CD4-positive, alpha-beta memory T cell (primary cell): ENCODE data around the gene C2CD5. TPM values are rescaled to one million over a fixed set of nuclear protein-coding genes. Genes with fewer than 3 reads are reported as not detected.

ENCODE experiments used
- CTCF ChIA-PET: fragments of 350-600 bp; sonication (Branson Sonifier 250); formaldehyde crosslinking; loops from one replicate; lab custom pipeline; 2021; ENCODE audit warnings: inconsistent platforms; ENCODE audit not compliant: partially characterized antibody; lab: Charles Lee
- POLR2A ChIA-PET: fragments of 350-600 bp; sonication (Branson Sonifier 250); formaldehyde crosslinking; loops from one replicate; lab custom pipeline; 2021; ENCODE audit not compliant: partially characterized antibody; lab: Charles Lee
- DNase-seq, 5 donors: peaks; one replicate each; pipeline versions ENCODE4 v3.0.0 to v3.0.0-alpha.2; 2020 to 2022; ENCODE audit warnings: mixed read lengths in 1 of 5
- H3K27ac ChIP-seq: one replicate; pipeline ENCODE4 v1.7.0; 2013; ENCODE audit warnings: low read depth, low read length
- H3K27me3 ChIP-seq: 2 replicates; pipeline ENCODE4 v1.7.0; 2013; ENCODE audit warnings: mild to moderate bottlenecking, low read length, moderate library complexity; ENCODE audit not compliant: insufficient read depth
- H3K36me3 ChIP-seq: 2 replicates; pipeline ENCODE4 v1.7.0; 2013; ENCODE audit warnings: mild to moderate bottlenecking, low read length, moderate library complexity; ENCODE audit not compliant: insufficient read depth
- H3K4me1 ChIP-seq: 2 replicates; pipeline ENCODE4 v1.7.0; 2013; ENCODE audit warnings: mild to moderate bottlenecking, low read length, moderate library complexity; ENCODE audit not compliant: insufficient read depth
- H3K4me3 ChIP-seq, 2 donors: one replicate each; pipeline ENCODE4 v1.7.0; 2013; ENCODE audit warnings: low read length in 2 of 2, mild to moderate bottlenecking in 1 of 2
- H3K9me3 ChIP-seq, 2 donors: one replicate each; pipeline ENCODE4 v1.7.0; 2013; ENCODE audit warnings: low read length in 2 of 2, control low read depth in 1 of 2; ENCODE audit not compliant: control insufficient read depth in 1 of 2
- H3K27ac Mint-ChIP-seq, 7 donors: one replicate each; pipeline ENCODE4 v1.8.0; 2020 to 2021; ENCODE audit warnings: mixed read lengths in 7 of 7, mild to moderate bottlenecking in 6 of 7, inconsistent platforms in 3 of 7, moderate library complexity in 3 of 7
- H3K27me3 Mint-ChIP-seq, 2 donors: one replicate each; pipeline ENCODE4 v1.8.0; 2020 to 2021; ENCODE audit warnings: mixed read lengths in 2 of 2
- H3K36me3 Mint-ChIP-seq, 2 donors: one replicate each; pipeline ENCODE4 v1.8.0; 2020 to 2021; ENCODE audit warnings: mixed read lengths in 2 of 2, inconsistent platforms in 1 of 2, mild to moderate bottlenecking in 1 of 2
- H3K4me1 Mint-ChIP-seq, 4 donors: one replicate each; pipeline ENCODE4 v1.8.0; 2020 to 2021; ENCODE audit warnings: mixed read lengths in 4 of 4, mild to moderate bottlenecking in 1 of 4
- H3K4me3 Mint-ChIP-seq, 8 donors: one replicate each; pipeline ENCODE4 v1.8.0; 2020 to 2021; ENCODE audit warnings: mixed read lengths in 8 of 8, mild to moderate bottlenecking in 7 of 8, moderate library complexity in 6 of 8, inconsistent platforms in 3 of 8
- H3K9me3 Mint-ChIP-seq, 8 donors: one replicate each; pipeline ENCODE4 v1.8.0; 2020 to 2021; ENCODE audit warnings: mixed read lengths in 8 of 8, mild to moderate bottlenecking in 5 of 8, inconsistent platforms in 3 of 8, moderate library complexity in 1 of 8
- intact Hi-C: fragments of 100-400 bp; cut with micrococcal nuclease; formaldehyde crosslinking; loops from one replicate; pipeline ENCODE4 v1.15.1; 2023
- polyA plus RNA-seq, 2 donors: library from polyadenylated mRNA; unstranded; fragments of 300-500 nt; fragmentation: Illumina TruSeq; gene quantifications; one replicate each; pipeline ENCODE4 v1.2.3, GENCODE V29; 2021
- total RNA-seq, 2 experiments: library from RNA; stranded (reverse); gene quantifications; one replicate each; pipeline ENCODE4 v1.2.3, GENCODE V29; 2021

The C2CD5 gene
- total and polyA plus RNA-seq, 4 experiments from 2014 or later = 12.8 to 59.8 (median 41.4) TPM

DNA sequence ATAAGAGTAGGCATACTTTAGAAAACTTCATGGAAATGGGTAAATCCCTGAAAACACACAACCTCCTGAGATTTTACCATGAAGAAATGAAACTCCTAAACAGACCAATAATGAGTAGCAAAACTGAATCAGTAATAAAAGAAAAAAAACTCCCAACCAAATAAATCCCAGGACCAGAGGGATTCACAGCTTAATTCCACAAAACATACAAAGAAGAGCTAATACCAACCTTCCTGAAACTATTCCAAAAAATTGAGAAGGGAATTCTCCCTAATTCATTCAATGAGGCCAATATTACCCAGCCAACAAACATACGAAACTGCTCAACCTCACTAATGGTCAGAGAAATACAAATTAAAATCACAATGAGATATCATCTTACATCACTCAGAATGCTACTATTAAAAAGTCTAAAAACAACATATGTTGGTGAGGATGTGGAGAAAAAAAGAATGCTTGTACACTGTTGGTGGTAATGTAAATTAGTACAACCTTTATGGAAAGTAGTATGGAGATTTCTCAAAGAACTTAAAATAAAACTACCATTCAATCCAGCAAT is 112.6 kb downstream of the C2CD5 start:
- Histone ChIP-seq H3K4me1 (peaks cover 7% of the 10 kb centered on the region), H3K4me3 (no peak overlapping the region), H3K27ac (peak overlapping the region; percentile 31), H3K27me3 (no peaks in the 10 kb centered on the region), H3K36me3 (no peaks in the 10 kb centered on the region), H3K9me3 (no peaks in the 10 kb centered on the region)
- intact Hi-C loops = no loop called here
- ChIA-PET CTCF (no interaction called here), POLR2A (interaction anchor here (0.7 kb wide), 1 partner anchor 386 kb away, joined by 3 read pairs; the partner anchor contains the start of gene CMAS)
- no peaks in the 10 kb centered on the region for H3K27me3 Mint-ChIP-seq
- peaks cover 5 to 14% (median 8%) of the 10 kb centered on the region in 4 donors for H3K4me1 Mint-ChIP-seq
- peak overlapping the region in 7 of 8 donors; percentile 43 to 76 (median 60) for H3K4me3 Mint-ChIP-seq
- DNase-seq = no peak
- no peaks in the 10 kb centered on the region for H3K9me3 Mint-ChIP-seq
- H3K36me3 Mint-ChIP-seq = no peaks in the 10 kb centered on the region
- H3K27ac Mint-ChIP-seq = peak overlapping the region in 6 of 7 donors; percentile 70 to 94 (median 79)

DNA sequence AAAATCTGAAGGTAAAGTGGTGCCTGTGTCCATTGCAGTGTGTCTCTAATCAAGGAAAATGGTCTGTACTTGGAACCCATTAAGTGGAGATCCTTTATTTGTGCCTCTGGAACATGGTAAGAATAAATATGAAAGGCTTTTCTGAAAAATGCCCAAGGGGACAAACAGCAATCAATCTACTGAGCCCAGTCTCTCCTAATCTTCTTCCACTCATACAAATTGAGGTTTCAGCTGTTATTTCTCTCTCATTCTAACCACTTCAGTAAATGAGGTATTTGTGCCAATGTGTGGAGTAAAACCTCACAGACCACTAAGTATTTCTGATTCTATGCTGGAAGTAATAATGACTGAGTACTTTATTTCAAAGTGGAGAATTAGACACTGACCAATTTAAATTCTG is 127.5 kb downstream of the C2CD5 start:
- peaks cover 13 to 27% (median 22%) of the 10 kb centered on the region in 4 donors for H3K4me1 Mint-ChIP-seq
- intact Hi-C loops = no loop called here
- no peak for DNase-seq
- ChIA-PET POLR2A (interaction anchor here (1.0 kb wide), 2 partner anchors 10 to 82 kb away, joined by 3 to 4 read pairs; no protein-coding TSS in a partner anchor), CTCF (no interaction called here)
- H3K36me3 ChIP-seq = no peaks in the 10 kb centered on the region
- no peaks in the 10 kb centered on the region for H3K27me3 Mint-ChIP-seq
- peaks cover 47% of the 10 kb centered on the region for H3K4me1 ChIP-seq
- no peaks in the 10 kb centered on the region for H3K9me3 ChIP-seq
- H3K36me3 Mint-ChIP-seq = no peaks in the 10 kb centered on the region
- H3K4me3 Mint-ChIP-seq = peak overlapping the region in 7 of 8 donors; percentile 6 to 65 (median 30)
- H3K9me3 Mint-ChIP-seq = no peaks in the 10 kb centered on the region
- H3K27me3 ChIP-seq = no peaks in the 10 kb centered on the region
- H3K27ac ChIP-seq = no peak overlapping the region
- no peak overlapping the region for H3K4me3 ChIP-seq
- peak overlapping the region in 5 of 7 donors; percentile 6 to 36 (median 24) for H3K27ac Mint-ChIP-seq

DNA sequence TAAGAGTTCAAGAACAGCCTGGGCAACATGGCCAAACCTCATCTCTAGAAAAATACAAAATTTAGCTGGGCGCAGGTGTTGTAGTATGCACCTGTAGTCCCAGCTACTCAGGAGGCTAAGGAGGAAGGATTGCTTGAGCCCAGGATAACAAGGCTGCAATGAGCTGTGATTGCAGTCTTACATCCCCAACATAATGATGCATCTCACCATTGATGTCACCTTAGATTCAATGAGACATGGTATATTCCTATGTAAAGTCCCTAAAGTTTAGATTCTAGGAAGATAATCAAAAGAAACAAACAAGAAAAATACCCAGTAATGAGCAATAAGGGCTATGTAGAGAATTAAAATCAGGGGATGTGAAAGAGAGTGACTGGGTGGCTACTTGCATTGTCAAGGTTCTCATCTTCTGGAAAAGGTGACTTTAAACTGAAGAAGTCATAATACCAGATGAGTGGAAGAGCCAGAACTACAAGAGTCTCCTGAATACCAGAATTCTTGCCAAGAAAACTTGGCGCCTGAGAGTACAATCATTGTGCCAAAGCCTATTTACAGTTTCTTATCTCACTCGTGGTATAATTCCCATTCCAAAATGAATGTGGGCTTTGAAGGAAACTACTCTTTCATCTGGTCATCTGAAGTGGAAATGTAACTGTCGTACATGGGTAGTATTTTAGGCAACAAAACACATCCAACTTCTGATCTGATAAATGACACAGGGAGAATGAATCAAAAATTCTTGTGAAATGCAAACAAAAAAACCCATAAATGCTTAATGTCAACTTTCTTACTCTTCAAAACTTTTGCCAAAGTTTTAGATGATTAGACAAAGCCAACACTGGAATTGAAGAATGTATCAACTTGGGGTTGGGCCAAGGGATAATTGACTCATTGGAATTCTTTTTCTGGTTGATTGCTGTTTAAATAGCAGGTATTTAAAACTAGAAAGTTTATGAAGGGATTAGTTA is 128.7 kb downstream of the C2CD5 start:
- Mint-ChIP-seq H3K36me3 (no peaks in the 10 kb centered on the region), H3K9me3 (no peaks in the 10 kb centered on the region), H3K4me3 (peak overlapping the region in 4 of 8 donors; percentile 18 to 68 (median 32)), H3K4me1 (peaks cover 17 to 37% (median 28%) of the 10 kb centered on the region in 4 donors), H3K27ac (peak overlapping the region in 6 of 7 donors; percentile 12 to 82 (median 58)), H3K27me3 (no peaks in the 10 kb centered on the region)
- no peaks in the 10 kb centered on the region for H3K9me3 ChIP-seq
- no peaks in the 10 kb centered on the region for H3K36me3 ChIP-seq
- no peak overlapping the region for H3K4me3 ChIP-seq
- peaks cover 53% of the 10 kb centered on the region for H3K4me1 ChIP-seq
- POLR2A ChIA-PET = interaction anchor here (1.0 to 1.7 kb wide), 3 partner anchors 9 to 82 kb away, joined by 3 to 8 read pairs (median 3); no protein-coding TSS in a partner anchor
- no peak for DNase-seq
- no peaks in the 10 kb centered on the region for H3K27me3 ChIP-seq
- intact Hi-C loops = no loop called here
- CTCF ChIA-PET = interaction anchor here (1.1 kb wide), 1 partner anchor 333 kb away, joined by 3 read pairs; no protein-coding TSS in a partner anchor
- H3K27ac ChIP-seq = peak overlapping the region; percentile 31

DNA sequence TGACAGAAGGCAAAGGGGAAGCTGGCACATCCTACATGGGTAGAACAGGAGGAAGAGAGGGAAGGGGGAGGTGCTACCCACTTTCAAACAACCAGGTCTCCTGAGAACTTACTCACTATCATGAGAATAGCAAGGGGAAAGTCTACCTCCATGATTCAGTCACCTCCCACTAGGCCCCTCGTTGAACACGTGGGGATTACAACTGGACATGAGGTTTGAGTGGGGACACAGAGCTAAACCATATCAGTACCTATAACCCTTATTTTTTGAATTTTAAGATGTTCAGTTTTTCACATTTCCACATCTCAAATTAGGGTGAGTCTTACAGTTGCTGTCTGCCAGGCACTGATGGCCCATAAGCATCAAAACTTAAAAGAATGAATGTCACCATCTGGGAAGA is 129.6 kb downstream of the C2CD5 start:
- Mint-ChIP-seq H3K27me3 (no peaks in the 10 kb centered on the region), H3K36me3 (no peaks in the 10 kb centered on the region), H3K27ac (peak overlapping the region in 4 of 7 donors; percentile 6 to 82 (median 64)), H3K4me1 (peaks cover 19 to 44% (median 34%) of the 10 kb centered on the region in 4 donors), H3K4me3 (peak overlapping the region in 6 of 8 donors; percentile 17 to 68 (median 30)), H3K9me3 (no peaks in the 10 kb centered on the region)
- H3K4me1 ChIP-seq = peaks cover 56% of the 10 kb centered on the region
- DNase-seq = no peak
- CTCF ChIA-PET = interaction anchor here (1.1 kb wide), 1 partner anchor 332 kb away, joined by 3 read pairs; no protein-coding TSS in a partner anchor
- intact Hi-C loops = no loop called here
- H3K9me3 ChIP-seq = no peaks in the 10 kb centered on the region
- POLR2A ChIA-PET = interaction anchor here (1.2 to 1.7 kb wide), 2 partner anchors 19 to 81 kb away, joined by 3 to 8 read pairs; no protein-coding TSS in a partner anchor
- H3K27me3 ChIP-seq = no peaks in the 10 kb centered on the region
- H3K27ac ChIP-seq = peak overlapping the region; percentile 31
- no peak overlapping the region for H3K4me3 ChIP-seq
- no peaks in the 10 kb centered on the region for H3K36me3 ChIP-seq

DNA sequence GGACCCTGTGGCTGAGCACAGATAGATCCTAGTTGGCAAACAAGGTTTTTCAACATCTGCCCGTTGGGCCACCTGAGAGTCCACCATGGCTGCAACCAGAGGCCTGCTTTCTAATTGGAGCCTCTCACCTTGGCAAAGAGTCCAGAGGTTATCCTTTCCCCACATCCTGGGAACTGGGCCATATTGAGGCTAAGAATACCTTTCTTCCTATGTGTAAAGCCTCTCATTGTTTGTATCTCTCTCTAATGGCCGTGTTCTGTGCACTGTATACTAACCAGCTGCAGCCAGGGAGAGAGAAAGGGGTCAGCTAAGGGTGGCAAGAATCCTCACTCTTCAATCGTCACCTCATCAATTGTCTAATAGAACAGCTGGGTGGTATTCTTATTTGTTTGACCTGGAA is 130.8 kb downstream of the C2CD5 start:
- Histone ChIP-seq H3K27ac (peak overlapping the region; percentile 2), H3K36me3 (no peaks in the 10 kb centered on the region), H3K4me1 (peaks cover 67% of the 10 kb centered on the region), H3K4me3 (no peak overlapping the region), H3K9me3 (no peaks in the 10 kb centered on the region), H3K27me3 (no peaks in the 10 kb centered on the region)
- Mint-ChIP-seq H3K27ac (peak overlapping the region in 3 of 7 donors; percentile 42 to 66 (median 55)), H3K9me3 (no peaks in the 10 kb centered on the region), H3K27me3 (no peaks in the 10 kb centered on the region), H3K4me1 (peaks cover 27 to 56% (median 43%) of the 10 kb centered on the region in 4 donors), H3K36me3 (peaks cover 0 to 3% of the 10 kb centered on the region in 2 donors), H3K4me3 (peak overlapping the region in 5 of 8 donors; percentile 1 to 62 (median 39))
- CTCF ChIA-PET = no interaction called here
- intact Hi-C loops = no loop called here
- DNase-seq = no peak
- POLR2A ChIA-PET = interaction anchor here (1.7 to 8.2 kb wide), 2 partner anchors 18 to 79 kb away, joined by 8 to 64 read pairs; partner anchors contain the start of gene ST8SIA1

DNA sequence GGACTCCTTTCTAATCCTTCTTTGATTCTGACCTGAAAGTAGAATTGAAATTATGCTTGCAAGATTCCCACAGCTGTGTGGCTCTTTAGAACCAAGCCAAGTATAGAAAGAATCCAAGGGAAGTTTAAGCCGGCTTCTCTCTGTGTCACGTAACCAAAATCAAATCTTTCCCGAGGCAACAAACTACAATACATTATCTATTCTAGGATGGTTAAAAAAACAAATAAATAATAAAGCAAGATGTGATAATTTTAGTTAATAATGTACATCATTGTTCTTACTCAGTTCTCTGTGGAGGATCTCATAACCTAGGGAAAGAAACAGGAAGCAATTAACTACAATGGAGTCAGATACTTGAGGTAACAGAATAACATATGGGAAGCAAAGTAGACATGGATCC is 131.8 kb downstream of the C2CD5 start:
- Histone ChIP-seq H3K36me3 (no peaks in the 10 kb centered on the region), H3K27me3 (no peaks in the 10 kb centered on the region), H3K9me3 (no peaks in the 10 kb centered on the region), H3K4me1 (peaks cover 72% of the 10 kb centered on the region), H3K4me3 (no peak overlapping the region), H3K27ac (no peak overlapping the region)
- Mint-ChIP-seq H3K4me1 (peaks cover 34 to 58% (median 48%) of the 10 kb centered on the region in 4 donors), H3K9me3 (no peaks in the 10 kb centered on the region), H3K36me3 (peaks cover 0 to 3% of the 10 kb centered on the region in 2 donors), H3K27me3 (no peaks in the 10 kb centered on the region), H3K27ac (peak overlapping the region; percentile 2 to 73 (median 41)), H3K4me3 (peak overlapping the region in 7 of 8 donors; percentile 4 to 51 (median 29))
- CTCF ChIA-PET = interaction anchor here (0.7 kb wide), 2 partner anchors 751 to 761 kb away, joined by 3 to 4 read pairs; no protein-coding TSS in a partner anchor
- POLR2A ChIA-PET = interaction anchor here (0.6 to 8.2 kb wide), 4 partner anchors 15 to 111 kb away, joined by 3 to 133 read pairs (median 34); partner anchors contain the start of gene ST8SIA1
- intact Hi-C loops = no loop called here
- no peak for DNase-seq
